GM13977 (cell line): ENCODE results near the gene SYT8.
"Not testable (repeated sequence)": the region's sequence is repeated elsewhere in the genome, so short reads cannot be mapped to it uniquely, and the experiment has no call there.

ENCODE experiments used
- DNase-seq: peaks from one replicate; pipeline ENCODE4 v3.0.0; 2012; ENCODE audit warnings: low spot score
- CTCF ChIP-seq: IDR thresholded peaks from 2 replicates; pipeline ENCODE4 v1.5.1; 2012; ENCODE audit warnings: mild to moderate bottlenecking, control low read depth; ENCODE audit not compliant: insufficient read depth; ENCODE audit errors: extremely low read depth, missing control alignments
- in situ Hi-C: fragments of 300-500 bp; cut with MboI; formaldehyde crosslinking; loops from one replicate; pipeline ENCODE4 v1.12.0; 2022; ENCODE audit warnings: low sequenced_read_pairs, low pct_unique_long_range_greater_than_20kb, mixed read lengths, inconsistent platforms; ENCODE audit not compliant: unreplicated experiment

The SYT8 gene

DNA sequence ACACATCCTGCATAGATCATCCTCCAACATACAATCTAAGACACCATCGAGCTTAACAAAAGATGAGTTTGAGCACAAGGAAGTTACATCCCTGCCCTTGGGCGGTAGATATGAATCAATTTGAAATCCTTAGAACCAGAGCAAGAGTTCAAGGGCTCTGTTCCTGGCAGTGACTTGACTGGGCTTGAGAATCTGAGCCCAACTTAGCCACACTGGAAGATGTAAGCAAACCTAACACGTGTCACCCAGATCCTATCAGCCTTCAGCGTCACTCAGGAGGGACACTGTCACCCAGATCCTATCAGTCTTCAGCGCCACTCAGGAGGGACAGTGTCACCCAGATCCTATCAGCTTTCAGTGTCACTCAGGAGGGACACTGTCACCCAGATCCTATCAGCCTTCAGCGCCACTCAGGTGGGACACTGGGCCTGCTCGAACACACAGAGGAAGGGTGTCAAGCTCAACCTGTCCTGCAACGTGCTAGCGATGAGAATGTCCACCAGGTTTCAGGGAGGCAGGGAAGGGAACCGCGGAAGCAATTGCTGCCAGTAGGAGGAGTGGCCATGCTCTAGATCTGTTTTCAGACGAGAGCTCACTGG is 38.3 kb upstream of the SYT8 start:
- TF ChIP-seq CTCF = no peak
- DNase-seq = no peak
- in situ Hi-C loops = loop anchor here (10.0 kb wide), 1 partner anchor 72 kb away; no protein-coding TSS in a partner anchor

DNA sequence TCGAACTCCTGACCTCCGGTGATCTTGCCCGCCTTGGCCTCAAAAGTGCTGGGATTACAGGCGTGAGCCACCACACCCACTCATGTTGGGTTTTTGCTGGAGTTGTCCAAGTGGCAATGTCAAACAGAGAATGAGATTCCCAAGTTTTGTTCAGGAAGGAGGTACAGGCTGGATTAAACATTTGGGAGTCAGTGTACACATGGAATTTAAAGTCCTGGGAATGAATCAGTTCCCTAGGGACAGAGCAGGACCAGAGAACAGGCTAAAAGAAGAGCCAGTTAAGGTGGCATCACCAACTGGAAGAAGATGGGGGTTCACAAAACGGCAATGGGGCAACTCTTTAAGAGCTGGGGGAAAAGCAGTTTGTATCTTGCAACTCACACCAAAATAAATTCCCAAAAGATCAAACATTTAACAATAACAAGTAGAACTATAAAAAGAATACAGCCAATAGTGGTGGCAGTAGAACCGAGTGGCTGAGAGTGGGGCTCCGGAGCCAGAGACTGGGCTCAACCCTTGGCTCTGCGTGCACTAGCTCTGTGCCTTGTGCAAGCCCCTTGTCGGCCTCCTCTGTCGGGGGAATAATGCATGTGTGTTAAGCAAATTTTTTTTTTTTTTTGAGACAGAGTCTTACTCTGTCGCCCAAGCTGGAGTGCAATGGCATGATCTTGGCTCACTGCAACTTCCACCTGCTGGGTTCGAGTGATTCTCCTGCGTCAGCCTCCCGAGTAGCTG is 37.2 kb upstream of the SYT8 start:
- no peak for TF ChIP-seq CTCF
- in situ Hi-C loops = loop anchor here (10.0 kb wide), 1 partner anchor 73 kb away; no protein-coding TSS in a partner anchor
- DNase-seq = no peak

- no peak for DNase-seq
- in situ Hi-C loops = no loop called here
- TF ChIP-seq CTCF = no peak
Observed at GRCh38 chr11:1803246-1803645, 31.5 kb upstream of the SYT8 start.

DNA sequence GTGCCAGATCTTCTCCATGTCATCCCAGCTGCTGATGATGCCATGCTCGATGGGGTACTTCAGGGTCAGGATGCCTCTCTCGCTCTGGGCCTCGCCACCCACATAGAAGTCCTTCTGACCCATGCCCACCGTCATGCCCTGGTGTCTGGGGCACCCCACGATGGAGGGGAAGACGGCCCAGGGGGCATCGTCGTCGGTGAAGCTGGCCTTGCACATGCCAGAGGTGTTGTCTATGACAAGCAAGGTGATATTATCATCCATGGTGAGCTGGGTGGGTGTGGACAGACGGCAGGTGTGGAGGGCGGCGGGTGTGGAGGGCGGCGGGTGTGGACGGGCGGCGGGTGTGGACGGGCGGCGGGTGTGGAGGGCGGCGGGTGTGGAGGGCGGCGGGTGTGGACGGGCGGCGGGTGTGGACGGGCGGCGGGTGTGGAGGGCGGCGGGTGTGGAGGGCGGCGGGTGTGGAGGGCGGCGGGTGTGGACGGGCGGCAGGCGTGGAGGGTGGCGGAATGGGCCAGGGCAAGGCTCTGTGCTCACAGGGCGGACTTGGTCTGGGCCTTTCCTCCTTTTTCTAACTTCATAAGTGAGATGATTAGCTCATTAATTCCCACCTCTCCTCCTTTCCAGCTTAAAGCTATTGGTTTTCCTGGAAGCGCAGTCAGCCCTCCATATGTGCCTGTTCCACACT is 30.8 kb upstream of the SYT8 start:
- in situ Hi-C loops, DNase-seq: not testable (repeated sequence)

DNA sequence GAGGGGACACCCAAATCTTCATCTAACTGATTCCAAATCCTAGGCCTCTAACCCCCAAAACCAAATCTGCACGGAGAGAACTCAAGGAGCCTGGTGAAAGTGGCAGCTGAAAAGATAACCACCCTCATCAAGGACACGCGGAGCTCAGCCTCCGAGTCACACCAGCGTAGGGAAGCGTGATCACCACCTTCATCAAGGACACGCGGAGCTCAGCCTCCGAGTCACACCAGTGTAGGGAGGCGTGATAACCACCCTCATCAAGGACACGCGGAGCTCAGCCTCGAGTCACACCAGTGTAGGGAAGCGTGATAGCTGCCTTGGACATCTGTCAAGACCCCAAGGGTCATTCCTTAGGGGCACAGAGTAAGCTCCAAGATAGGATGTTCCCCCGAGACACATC is 29.3 kb upstream of the SYT8 start:
- in situ Hi-C loops = no loop called here
- no peak for TF ChIP-seq CTCF
- DNase-seq = no peak

DNA sequence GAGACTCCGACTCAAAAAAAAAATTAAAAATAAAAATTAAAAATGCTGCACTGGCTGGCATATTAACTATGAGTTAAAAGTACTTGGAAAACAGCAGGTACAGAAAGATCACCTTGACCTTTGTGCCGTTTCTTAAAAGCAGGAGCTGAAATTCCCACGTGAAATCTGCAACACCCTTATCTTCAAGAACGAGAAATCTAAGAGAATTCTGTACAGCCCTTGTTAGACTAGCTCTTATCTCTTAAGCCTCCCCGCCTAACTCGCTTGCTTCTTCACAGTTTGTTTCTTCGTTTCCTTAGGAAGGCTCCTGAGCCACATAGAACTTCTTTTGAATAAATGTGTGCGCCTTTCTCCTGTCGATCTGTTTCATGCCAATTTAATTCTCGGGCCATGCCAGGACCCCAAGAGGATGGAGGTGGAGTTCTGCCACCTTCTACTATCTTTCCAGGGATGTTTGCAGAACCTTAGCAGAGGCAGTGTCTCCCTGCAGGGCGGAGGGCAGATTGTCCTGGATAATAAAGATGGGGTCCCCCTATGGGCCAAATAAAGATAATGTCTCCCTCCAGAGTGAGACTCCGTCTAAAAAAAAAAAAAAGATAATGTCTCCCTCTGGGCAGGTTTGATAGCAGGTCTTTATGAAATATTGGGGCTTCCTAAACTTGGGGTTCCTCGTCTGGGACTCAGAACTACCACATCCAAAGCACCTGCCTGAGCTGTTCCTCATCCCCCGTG is 27.4 kb upstream of the SYT8 start:
- no peak for TF ChIP-seq CTCF
- no peak for DNase-seq
- in situ Hi-C loops = no loop called here

DNA sequence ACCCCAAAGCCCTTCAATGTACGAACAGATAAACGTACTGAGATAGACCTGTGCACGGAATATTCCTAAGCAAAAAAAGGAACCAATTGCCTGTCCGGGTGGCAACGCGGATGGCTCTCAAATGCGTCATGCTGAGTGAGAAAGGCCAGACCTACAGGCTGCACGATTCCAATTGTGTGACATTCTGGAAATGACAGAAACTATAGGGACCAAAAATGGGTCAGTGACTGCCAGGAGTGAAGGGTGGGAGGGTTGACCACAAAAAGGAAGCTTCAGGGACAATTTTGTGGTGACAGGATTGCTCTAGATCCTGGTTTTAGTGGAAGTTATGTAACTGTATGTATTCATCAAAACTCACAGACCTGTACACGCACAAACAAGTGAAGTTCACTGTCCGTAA is 24.0 kb upstream of the SYT8 start:
- in situ Hi-C loops = no loop called here
- no peak for TF ChIP-seq CTCF
- no peak for DNase-seq
